ENCODE results near the gene LRRN3. TPM values are rescaled to one million over a fixed set of nuclear protein-coding genes. Genes with fewer than 3 reads are reported as not detected.

The LRRN3 gene
- total and polyA plus RNA-seq, 5 donors from 2014 or later: 1.3 to 2.3 (median 1.7) TPM

DNA sequence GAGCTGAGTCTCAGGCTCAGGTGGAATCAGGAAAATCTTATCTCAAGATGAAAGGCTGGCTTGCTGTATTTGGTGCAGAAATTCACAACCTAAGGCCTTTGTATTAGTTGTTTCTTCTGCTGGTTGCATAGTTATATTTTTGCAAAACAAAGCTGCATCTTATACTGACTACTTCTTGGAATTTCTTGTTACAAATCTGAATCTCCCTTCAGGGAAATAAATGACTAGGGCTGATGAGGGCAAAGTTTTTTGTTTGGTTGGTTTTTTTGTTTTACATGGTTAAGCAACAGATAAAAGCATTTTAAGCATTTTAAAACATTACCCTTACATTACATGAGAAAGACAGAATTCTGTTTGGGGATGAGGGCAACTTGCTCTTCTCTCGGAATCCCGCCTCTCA is 13.9 kb upstream of the LRRN3 start:
- Mint-ChIP-seq H3K9me3 (no peaks in the 10 kb centered on the region), H3K4me3 (no peak overlapping the region), H3K4me1 (peaks cover 27 to 48% (median 33%) of the 10 kb centered on the region in 4 donors), H3K27ac (no peak overlapping the region), H3K27me3 (no peaks in the 10 kb centered on the region), H3K36me3 (no peaks in the 10 kb centered on the region)
- Histone ChIP-seq H3K9me3 (ENCODE audit: control insufficient read depth in 2 of 2, low read length in 2 of 2) (no peaks in the 10 kb centered on the region), H3K27me3 (ENCODE audit: control insufficient read depth, insufficient read depth, low read length) (no peaks in the 10 kb centered on the region), H3K27ac (ENCODE audit: insufficient read depth, low read length, poor library complexity, severe bottlenecking) (no peak overlapping the region), H3K36me3 (ENCODE audit: control insufficient read depth, insufficient read depth, low read length) (no peaks in the 10 kb centered on the region), H3K4me3 (ENCODE audit: low read depth, low read length) (no peak overlapping the region), H3K4me1 (ENCODE audit: control insufficient read depth, insufficient read depth, low read length, poor library complexity, severe bottlenecking) (peaks cover 9% of the 10 kb centered on the region)
- ATAC-seq (ENCODE audit: low read depth in 2 of 2): no peak
- DNase-seq: peak in 1 of 3 donors; percentile 28

DNA sequence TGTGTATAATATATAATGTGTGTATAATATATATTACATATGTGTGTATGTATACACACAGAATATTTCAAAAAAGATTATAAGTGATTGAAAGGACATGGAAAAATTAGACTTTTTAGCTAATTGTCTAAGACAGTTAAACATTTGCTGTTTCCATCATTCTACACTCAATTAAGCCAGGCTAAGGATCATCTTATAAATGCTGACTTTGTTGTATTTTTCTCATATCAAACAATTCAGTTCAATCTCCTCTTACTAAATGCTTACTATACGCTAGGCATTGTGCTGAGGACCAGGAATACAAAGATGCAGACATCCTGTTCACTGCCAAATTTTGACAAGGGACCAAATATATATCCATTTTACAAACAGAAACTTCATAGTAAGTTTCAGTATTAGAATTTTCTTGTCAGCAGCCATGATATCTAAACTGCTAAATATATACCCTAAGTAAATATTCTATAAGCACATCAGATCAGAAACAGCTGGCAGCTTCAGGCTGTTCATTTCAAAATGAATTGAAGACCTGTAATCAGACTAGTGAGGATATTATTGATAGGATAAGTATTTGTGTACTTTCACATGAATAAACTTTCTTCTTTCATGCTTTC is 10.3 kb upstream of the LRRN3 start:
- H3K27ac ChIP-seq (ENCODE audit: insufficient read depth, low read length, poor library complexity, severe bottlenecking): no peak overlapping the region
- Mint-ChIP-seq H3K27me3 (no peaks in the 10 kb centered on the region), H3K4me1 (peaks cover 33 to 64% (median 45%) of the 10 kb centered on the region in 4 donors), H3K36me3 (no peaks in the 10 kb centered on the region), H3K9me3 (no peaks in the 10 kb centered on the region), H3K4me3 (no peak overlapping the region), H3K27ac (no peak overlapping the region)
- ATAC-seq (ENCODE audit: low read depth in 2 of 2) (no peak), DNase-seq (no peak)
- H3K4me1 ChIP-seq (ENCODE audit: control insufficient read depth, insufficient read depth, low read length, poor library complexity, severe bottlenecking): peaks cover 33% of the 10 kb centered on the region
- H3K36me3 ChIP-seq (ENCODE audit: control insufficient read depth, insufficient read depth, low read length): no peaks in the 10 kb centered on the region
- H3K27me3 ChIP-seq (ENCODE audit: control insufficient read depth, insufficient read depth, low read length): no peaks in the 10 kb centered on the region
- H3K9me3 ChIP-seq (ENCODE audit: control insufficient read depth in 2 of 2, low read length in 2 of 2): no peaks in the 10 kb centered on the region
- H3K4me3 ChIP-seq (ENCODE audit: low read depth, low read length): peak overlapping the region; percentile 7

DNA sequence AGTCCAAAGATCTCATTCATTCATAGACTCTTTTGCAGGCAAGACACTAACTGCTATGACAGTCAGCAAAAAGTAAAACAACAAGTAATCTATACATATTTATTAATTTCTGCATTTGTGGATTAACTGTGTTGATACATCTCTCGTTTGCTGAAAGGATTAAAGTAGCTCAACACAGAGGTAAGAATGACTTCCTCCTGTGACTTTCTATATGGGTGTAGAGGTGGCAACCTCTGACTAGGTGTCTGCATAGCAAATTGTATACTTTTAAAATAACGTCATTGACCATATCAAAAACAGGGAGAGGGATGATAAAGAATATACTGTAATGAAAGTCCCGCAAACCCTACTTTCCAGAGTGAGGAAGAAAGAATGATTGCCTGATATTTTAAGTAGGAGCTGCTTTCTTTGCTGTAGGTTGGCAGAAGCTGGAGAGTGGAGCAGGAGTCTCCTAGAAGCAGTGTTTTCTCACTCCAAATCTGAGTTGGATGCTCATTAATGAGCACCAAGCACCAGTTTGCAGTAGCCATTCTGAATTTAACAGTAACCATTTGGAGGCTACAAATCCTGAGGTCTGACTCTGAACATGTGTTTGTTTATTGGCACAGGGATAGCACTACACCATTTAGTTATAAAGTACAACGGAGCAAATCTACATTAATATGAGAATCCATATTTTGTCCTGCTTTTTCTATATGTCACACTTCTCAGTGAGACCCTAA is 9.2 kb upstream of the LRRN3 start:
- no peaks in the 10 kb centered on the region for H3K27me3 Mint-ChIP-seq
- peak overlapping the region; percentile 29 to 96 (median 83) for H3K27ac Mint-ChIP-seq
- ATAC-seq (ENCODE audit: low read depth in 2 of 2): peak in 1 of 2 donors; percentile 19
- peaks cover 38 to 62% (median 44%) of the 10 kb centered on the region in 4 donors for H3K4me1 Mint-ChIP-seq
- H3K9me3 ChIP-seq (ENCODE audit: control insufficient read depth in 2 of 2, low read length in 2 of 2): no peaks in the 10 kb centered on the region
- peak in 1 of 3 donors; percentile 64 for DNase-seq
- no peaks in the 10 kb centered on the region for H3K36me3 ChIP-seq (ENCODE audit: control insufficient read depth, insufficient read depth, low read length)
- H3K27ac ChIP-seq (ENCODE audit: insufficient read depth, low read length, poor library complexity, severe bottlenecking): peak overlapping the region; percentile 9
- H3K36me3 Mint-ChIP-seq: no peaks in the 10 kb centered on the region
- no peaks in the 10 kb centered on the region for H3K27me3 ChIP-seq (ENCODE audit: control insufficient read depth, insufficient read depth, low read length)
- H3K4me3 ChIP-seq (ENCODE audit: low read depth, low read length): peak overlapping the region; percentile 66
- no peaks in the 10 kb centered on the region for H3K9me3 Mint-ChIP-seq
- peaks cover 33% of the 10 kb centered on the region for H3K4me1 ChIP-seq (ENCODE audit: control insufficient read depth, insufficient read depth, low read length, poor library complexity, severe bottlenecking)
- peak overlapping the region in 3 of 4 donors; percentile 29 to 62 (median 35) for H3K4me3 Mint-ChIP-seq

DNA sequence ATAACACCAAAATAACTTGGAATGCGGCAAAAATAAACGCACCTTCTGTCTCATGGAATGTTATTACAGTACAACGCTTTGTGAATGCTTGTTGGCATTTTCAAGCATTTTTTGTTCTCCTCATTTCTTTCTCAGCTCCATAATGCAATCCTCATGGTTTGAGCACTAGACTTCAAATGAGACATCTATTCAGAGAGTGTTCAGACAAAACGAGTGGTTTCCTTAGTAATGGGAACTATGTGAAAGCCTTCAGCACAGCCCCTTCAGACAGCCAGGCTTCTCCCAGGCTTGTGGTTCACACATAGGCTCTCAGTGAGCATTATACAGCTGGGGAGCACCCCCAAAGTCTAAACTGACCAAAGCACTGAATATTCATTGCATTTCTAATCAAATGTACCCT is 8.6 kb upstream of the LRRN3 start:
- no peak overlapping the region for H3K27ac ChIP-seq (ENCODE audit: insufficient read depth, low read length, poor library complexity, severe bottlenecking)

DNA sequence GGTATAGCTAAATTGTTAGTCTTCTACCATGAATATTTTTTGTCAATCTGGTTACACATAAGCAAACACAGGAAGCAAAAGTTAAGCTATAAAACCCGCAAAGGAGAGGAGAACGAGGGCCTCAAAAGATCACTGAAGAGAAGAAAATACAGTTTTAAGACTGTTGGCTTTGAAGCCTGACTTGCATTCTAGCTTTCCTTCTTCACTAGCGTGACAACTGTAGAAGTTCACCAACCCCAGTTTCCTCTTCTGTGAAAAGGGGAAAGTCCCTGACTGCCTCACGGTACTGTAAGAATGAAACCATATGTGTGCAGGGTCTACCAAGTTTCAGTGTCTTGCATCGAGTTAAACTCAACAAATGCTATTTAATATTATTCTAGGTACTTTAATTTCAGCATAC is 7.5 kb upstream of the LRRN3 start:
- H3K9me3 Mint-ChIP-seq: no peaks in the 10 kb centered on the region
- DNase-seq (peak; percentile 13 to 96 (median 75)), ATAC-seq (ENCODE audit: low read depth in 2 of 2) (peak; percentile 95 to 99)
- H3K4me3 Mint-ChIP-seq: peak overlapping the region; percentile 10 to 78 (median 63)
- Histone ChIP-seq H3K27me3 (ENCODE audit: control insufficient read depth, insufficient read depth, low read length) (no peaks in the 10 kb centered on the region), H3K27ac (ENCODE audit: insufficient read depth, low read length, poor library complexity, severe bottlenecking) (peak overlapping the region; percentile 60), H3K36me3 (ENCODE audit: control insufficient read depth, insufficient read depth, low read length) (no peaks in the 10 kb centered on the region), H3K4me1 (ENCODE audit: control insufficient read depth, insufficient read depth, low read length, poor library complexity, severe bottlenecking) (peaks cover 33% of the 10 kb centered on the region), H3K4me3 (ENCODE audit: low read depth, low read length) (peak overlapping the region; percentile 66), H3K9me3 (ENCODE audit: control insufficient read depth in 2 of 2, low read length in 2 of 2) (no peaks in the 10 kb centered on the region)
- peaks cover 40 to 52% (median 45%) of the 10 kb centered on the region in 4 donors for H3K4me1 Mint-ChIP-seq
- H3K36me3 Mint-ChIP-seq: no peaks in the 10 kb centered on the region
- H3K27ac Mint-ChIP-seq: peak overlapping the region; percentile 66 to 92 (median 83)
- H3K27me3 Mint-ChIP-seq: no peaks in the 10 kb centered on the region

More for the DNA sequence above, 8.6 kb upstream of the LRRN3 start:
- no peaks in the 10 kb centered on the region for H3K36me3 Mint-ChIP-seq
- no peaks in the 10 kb centered on the region for H3K27me3 Mint-ChIP-seq
- no peaks in the 10 kb centered on the region for H3K36me3 ChIP-seq (ENCODE audit: control insufficient read depth, insufficient read depth, low read length)
- H3K9me3 ChIP-seq (ENCODE audit: control insufficient read depth in 2 of 2, low read length in 2 of 2): no peaks in the 10 kb centered on the region
- H3K27me3 ChIP-seq (ENCODE audit: control insufficient read depth, insufficient read depth, low read length): no peaks in the 10 kb centered on the region
- no peak for ATAC-seq (ENCODE audit: low read depth in 2 of 2)
- no peak for DNase-seq
- peaks cover 40 to 57% (median 44%) of the 10 kb centered on the region in 4 donors for H3K4me1 Mint-ChIP-seq
- H3K27ac Mint-ChIP-seq: peak overlapping the region; percentile 82 to 96 (median 83)
- no peaks in the 10 kb centered on the region for H3K9me3 Mint-ChIP-seq
- peak overlapping the region in 3 of 4 donors; percentile 16 to 60 (median 50) for H3K4me3 Mint-ChIP-seq
- peaks cover 33% of the 10 kb centered on the region for H3K4me1 ChIP-seq (ENCODE audit: control insufficient read depth, insufficient read depth, low read length, poor library complexity, severe bottlenecking)
- peak overlapping the region; percentile 66 for H3K4me3 ChIP-seq (ENCODE audit: low read depth, low read length)

DNA sequence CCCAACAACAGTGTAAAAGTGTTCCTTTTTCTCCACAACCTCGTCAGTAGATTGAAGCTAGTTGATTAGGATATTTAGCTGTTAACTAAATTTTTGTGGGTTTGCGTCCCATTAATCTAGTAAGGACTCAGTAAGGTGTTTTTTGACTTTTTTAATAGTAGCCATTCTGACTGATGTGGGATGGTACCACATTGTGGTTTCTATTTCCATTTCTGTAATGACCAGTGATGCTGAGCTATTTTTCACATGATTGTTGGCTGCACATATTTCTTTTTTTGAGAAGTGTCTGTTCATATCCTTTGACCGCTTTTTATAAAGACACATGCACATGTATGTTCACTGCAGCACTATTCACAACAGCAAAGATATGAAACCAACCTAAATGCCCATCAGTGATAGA is 5.6 kb upstream of the LRRN3 start:
- DNase-seq (no peak), ATAC-seq (ENCODE audit: low read depth in 2 of 2) (no peak)
- Histone ChIP-seq H3K27me3 (ENCODE audit: control insufficient read depth, insufficient read depth, low read length) (no peaks in the 10 kb centered on the region), H3K4me3 (ENCODE audit: low read depth, low read length) (no peak overlapping the region), H3K36me3 (ENCODE audit: control insufficient read depth, insufficient read depth, low read length) (no peaks in the 10 kb centered on the region), H3K27ac (ENCODE audit: insufficient read depth, low read length, poor library complexity, severe bottlenecking) (no peak overlapping the region), H3K9me3 (ENCODE audit: control insufficient read depth in 2 of 2, low read length in 2 of 2) (no peaks in the 10 kb centered on the region), H3K4me1 (ENCODE audit: control insufficient read depth, insufficient read depth, low read length, poor library complexity, severe bottlenecking) (peaks cover 33% of the 10 kb centered on the region)
- Mint-ChIP-seq H3K27ac (no peak overlapping the region), H3K36me3 (no peaks in the 10 kb centered on the region), H3K9me3 (no peaks in the 10 kb centered on the region), H3K27me3 (no peaks in the 10 kb centered on the region), H3K4me3 (no peak overlapping the region), H3K4me1 (peaks cover 40 to 56% (median 47%) of the 10 kb centered on the region in 4 donors)

DNA sequence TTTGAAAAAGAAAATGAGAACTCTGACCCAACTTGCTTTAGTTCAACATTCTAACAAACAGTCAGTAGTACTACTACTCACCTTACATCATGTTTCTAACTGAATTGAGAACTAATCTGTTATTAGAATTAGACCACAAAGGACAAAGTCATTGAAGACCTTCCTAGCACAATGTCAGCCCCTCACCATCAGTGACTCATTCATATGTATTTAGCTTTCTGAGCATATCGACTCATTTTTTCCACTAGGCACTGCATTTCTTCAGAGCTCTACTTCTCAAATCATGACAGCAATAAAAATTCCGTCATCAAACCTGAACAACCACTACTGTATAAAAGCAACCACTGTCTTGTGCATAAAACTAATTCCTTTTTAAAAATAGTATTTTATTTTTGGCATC is 4.4 kb upstream of the LRRN3 start:
- H3K4me3 Mint-ChIP-seq: no peak overlapping the region
- H3K27ac Mint-ChIP-seq: peak overlapping the region in 2 of 3 donors; percentile 33 to 51
- no peak for ATAC-seq (ENCODE audit: low read depth in 2 of 2)

More for the DNA sequence above, 4.4 kb upstream of the LRRN3 start:
- no peaks in the 10 kb centered on the region for H3K27me3 Mint-ChIP-seq
- no peak for DNase-seq
- Histone ChIP-seq H3K4me1 (ENCODE audit: control insufficient read depth, insufficient read depth, low read length, poor library complexity, severe bottlenecking) (peaks cover 28% of the 10 kb centered on the region), H3K27me3 (ENCODE audit: control insufficient read depth, insufficient read depth, low read length) (no peaks in the 10 kb centered on the region), H3K9me3 (ENCODE audit: control insufficient read depth in 2 of 2, low read length in 2 of 2) (no peaks in the 10 kb centered on the region), H3K4me3 (ENCODE audit: low read depth, low read length) (no peak overlapping the region), H3K36me3 (ENCODE audit: control insufficient read depth, insufficient read depth, low read length) (no peaks in the 10 kb centered on the region), H3K27ac (ENCODE audit: insufficient read depth, low read length, poor library complexity, severe bottlenecking) (no peak overlapping the region)
- H3K4me1 Mint-ChIP-seq: peaks cover 40 to 51% (median 45%) of the 10 kb centered on the region in 4 donors
- no peaks in the 10 kb centered on the region for H3K36me3 Mint-ChIP-seq
- no peaks in the 10 kb centered on the region for H3K9me3 Mint-ChIP-seq
